DOHH2 (cell line): Measurements from ENCODE around the gene BNC2.

Experiments
- EZH2phosphoT487 ChIP-seq: fragments of 200-600 bp; sonication (generic); IDR thresholded peaks from 2 replicates; pipeline ENCODE4 v1.6.1; 2017; ENCODE audit warnings: borderline replicate concordance, mild to moderate bottlenecking, antibody characterized with exemption, low read length, moderate library complexity, mixed read lengths
- TF ChIP-seq, protein P1 (sequence below): fragments of 200-600 bp; sonication (generic); IDR thresholded peaks from one replicate; pipeline ENCODE4 v1.5.1; 2014; ENCODE audit warnings: antibody characterized with exemption, mild to moderate bottlenecking, low read depth, low read length; ENCODE audit not compliant: poor library complexity, severe bottlenecking

DNA sequence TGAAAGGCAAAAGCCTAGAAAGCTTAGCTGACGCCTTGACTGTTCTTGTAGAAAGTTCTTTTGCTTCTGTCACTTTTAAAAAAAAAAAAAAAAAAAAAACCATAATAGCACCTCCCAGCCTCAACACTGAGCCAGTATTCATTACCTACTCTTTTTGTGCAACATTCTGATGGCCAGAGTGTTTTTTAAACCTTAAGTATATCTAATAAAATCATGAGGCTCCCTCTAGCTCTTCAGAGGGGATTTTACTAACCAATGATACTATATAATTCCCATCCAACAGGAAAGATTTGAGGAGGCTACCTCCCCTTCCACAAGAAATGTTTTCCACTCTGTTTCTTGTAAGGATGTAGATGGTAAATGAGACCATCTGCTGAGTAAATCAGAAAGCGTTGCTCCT lies 3.9 kb downstream of the BNC2 start:
- TF ChIP-seq, protein P1, sequence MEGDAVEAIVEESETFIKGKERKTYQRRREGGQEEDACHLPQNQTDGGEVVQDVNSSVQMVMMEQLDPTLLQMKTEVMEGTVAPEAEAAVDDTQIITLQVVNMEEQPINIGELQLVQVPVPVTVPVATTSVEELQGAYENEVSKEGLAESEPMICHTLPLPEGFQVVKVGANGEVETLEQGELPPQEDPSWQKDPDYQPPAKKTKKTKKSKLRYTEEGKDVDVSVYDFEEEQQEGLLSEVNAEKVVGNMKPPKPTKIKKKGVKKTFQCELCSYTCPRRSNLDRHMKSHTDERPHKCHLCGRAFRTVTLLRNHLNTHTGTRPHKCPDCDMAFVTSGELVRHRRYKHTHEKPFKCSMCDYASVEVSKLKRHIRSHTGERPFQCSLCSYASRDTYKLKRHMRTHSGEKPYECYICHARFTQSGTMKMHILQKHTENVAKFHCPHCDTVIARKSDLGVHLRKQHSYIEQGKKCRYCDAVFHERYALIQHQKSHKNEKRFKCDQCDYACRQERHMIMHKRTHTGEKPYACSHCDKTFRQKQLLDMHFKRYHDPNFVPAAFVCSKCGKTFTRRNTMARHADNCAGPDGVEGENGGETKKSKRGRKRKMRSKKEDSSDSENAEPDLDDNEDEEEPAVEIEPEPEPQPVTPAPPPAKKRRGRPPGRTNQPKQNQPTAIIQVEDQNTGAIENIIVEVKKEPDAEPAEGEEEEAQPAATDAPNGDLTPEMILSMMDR = no peak
- TF ChIP-seq EZH2phosphoT487 = no peak
